COLO829 (cell line): Measurements from ENCODE around the gene SYPL2.

Experiments used
- DNase-seq: peaks from one replicate; pipeline ENCODE4 v3.0.0; 2012; ENCODE audit warnings: low spot score

Gene SYPL2

GRCh38 chr1:109492779-109493178 is 26.4 kb downstream of the SYPL2 start:
- DNase-seq = no peak

- no peak for DNase-seq
Observed at GRCh38 chr1:109493227-109493626, 26.9 kb downstream of the SYPL2 start.

- DNase-seq = peak; percentile 44
Observed at GRCh38 chr1:109493805-109494539, 27.6 kb downstream of the SYPL2 start, which contains the start of gene CYB561D1. CYB561D1 (plus strand) TSS chr1:109494094; CDS start chr1:109494140, 46 bp downstream.

- no peak for DNase-seq
Observed at GRCh38 chr1:109495738-109496137, 29.4 kb downstream of the SYPL2 start.

GRCh38 chr1:109497449-109498160 is 31.3 kb downstream of the SYPL2 start:
- DNase-seq = no peak

GRCh38 chr1:109498161-109498801 is 31.9 kb downstream of the SYPL2 start:
- no peak for DNase-seq

- DNase-seq = no peak
Observed at GRCh38 chr1:109499081-109499480, 32.7 kb downstream of the SYPL2 start.

GRCh38 chr1:109499661-109500536 is 33.6 kb downstream of the SYPL2 start:
- no peak for DNase-seq

GRCh38 chr1:109500941-109501381 is 34.6 kb downstream of the SYPL2 start:
- no peak for DNase-seq

- no peak for DNase-seq
Observed at GRCh38 chr1:109501644-109502363, 35.5 kb downstream of the SYPL2 start.

- no peak for DNase-seq
Observed at GRCh38 chr1:109502364-109502851, 36.1 kb downstream of the SYPL2 start.

GRCh38 chr1:109503935-109504334 is 37.6 kb downstream of the SYPL2 start:
- no peak for DNase-seq

GRCh38 chr1:109504974-109505373 is 38.6 kb downstream of the SYPL2 start:
- DNase-seq = no peak

GRCh38 chr1:109508001-109508872 is 41.9 kb downstream of the SYPL2 start:
- DNase-seq = no peak

GRCh38 chr1:109508873-109509175 is 42.5 kb downstream of the SYPL2 start:
- DNase-seq = no peak

- no peak for DNase-seq
Observed at GRCh38 chr1:109509176-109510134, 43.1 kb downstream of the SYPL2 start, which contains the start of gene AMIGO1. AMIGO1 (minus strand) TSS chr1:109509727; CDS start chr1:109508912, 815 bp downstream.

- DNase-seq = no peak
Observed at GRCh38 chr1:109513110-109513710, 46.9 kb downstream of the SYPL2 start.

- no peak for DNase-seq
Observed at GRCh38 chr1:109514846-109515245, 48.5 kb downstream of the SYPL2 start.
